HEK293 (cell line): ENCODE data around the gene CSNK1G1.

Experiments
- BCL6B ChIP-seq: fragments of 450-650 bp; formaldehyde crosslinking; IDR thresholded peaks from 2 replicates; pipeline ENCODE4 v1.5.1; 2017; ENCODE audit warnings: missing biosample characterization, missing genetic modification characterization
- KLF17 ChIP-seq: fragments of 450-650 bp; formaldehyde crosslinking; IDR thresholded peaks from 2 replicates; pipeline ENCODE4 v1.5.1; 2016; ENCODE audit warnings: missing biosample characterization, missing genetic modification characterization
- KLF8 ChIP-seq: fragments of 450-650 bp; formaldehyde crosslinking; IDR thresholded peaks from 2 replicates; pipeline ENCODE4 v1.5.1; 2016; ENCODE audit warnings: missing biosample characterization, missing genetic modification characterization
- PRDM10 ChIP-seq: fragments of 450-650 bp; formaldehyde crosslinking; IDR thresholded peaks from 2 replicates; pipeline ENCODE4 v1.5.1; 2016; ENCODE audit warnings: missing biosample characterization, missing genetic modification characterization
- PRDM6 ChIP-seq: fragments of 450-650 bp; formaldehyde crosslinking; IDR thresholded peaks from 2 replicates; pipeline ENCODE4 v1.5.1; 2017; ENCODE audit warnings: missing biosample characterization, missing genetic modification characterization
- ZBTB1 ChIP-seq: fragments of 450-650 bp; formaldehyde crosslinking; IDR thresholded peaks from 2 replicates; pipeline ENCODE4 v1.5.1; 2016; ENCODE audit warnings: missing biosample characterization, missing genetic modification characterization
- ZBTB10 ChIP-seq: fragments of 450-650 bp; formaldehyde crosslinking; IDR thresholded peaks from 2 replicates; pipeline ENCODE4 v1.5.1; 2016; ENCODE audit warnings: missing biosample characterization, missing genetic modification characterization
- ZBTB21 ChIP-seq: fragments of 450-650 bp; formaldehyde crosslinking; IDR thresholded peaks from 2 replicates; pipeline ENCODE4 v1.5.1; 2017; ENCODE audit warnings: missing biosample characterization, missing genetic modification characterization
- ZBTB48 ChIP-seq: fragments of 450-650 bp; formaldehyde crosslinking; IDR thresholded peaks from 2 replicates; pipeline ENCODE4 v1.5.1; 2016; ENCODE audit warnings: missing biosample characterization, missing genetic modification characterization
- ZBTB49 ChIP-seq: fragments of 450-650 bp; formaldehyde crosslinking; IDR thresholded peaks from 2 replicates; pipeline ENCODE4 v1.5.1; 2016; ENCODE audit warnings: missing biosample characterization, missing genetic modification characterization, low read depth
- ZFHX2 ChIP-seq: fragments of 450-650 bp; formaldehyde crosslinking; conservative IDR thresholded peaks from 2 replicates; pipeline ENCODE4 v1.5.1; 2016; ENCODE audit warnings: missing biosample characterization, missing genetic modification characterization
- ZFP69B ChIP-seq: fragments of 450-650 bp; formaldehyde crosslinking; IDR thresholded peaks from 2 replicates; pipeline ENCODE4 v1.5.1; 2016; ENCODE audit warnings: missing biosample characterization, missing genetic modification characterization
- ZNF140 ChIP-seq: fragments of 450-650 bp; formaldehyde crosslinking; IDR thresholded peaks from 2 replicates; pipeline ENCODE4 v1.5.1; 2016; ENCODE audit warnings: missing biosample characterization, missing genetic modification characterization
- ZNF146 ChIP-seq: fragments of 450-650 bp; formaldehyde crosslinking; IDR thresholded peaks from 2 replicates; pipeline ENCODE4 v1.5.1; 2016; ENCODE audit warnings: missing biosample characterization, missing genetic modification characterization
- ZNF184 ChIP-seq: fragments of 450-650 bp; IDR thresholded peaks from 2 replicates; pipeline ENCODE4 v1.5.1; 2018; ENCODE audit warnings: missing biosample characterization, mild to moderate bottlenecking, missing genetic modification characterization
- ZNF248 ChIP-seq: fragments of 450-650 bp; formaldehyde crosslinking; IDR thresholded peaks from 2 replicates; pipeline ENCODE4 v1.5.1; 2017; ENCODE audit warnings: missing biosample characterization, missing genetic modification characterization
- ZNF274 ChIP-seq, 2 experiments: fragments of 200-500 bp in 1 of 2; fragments of 450-650 bp in 1 of 2; sonication (Bioruptor generic) in 1 of 2; formaldehyde crosslinking in 1 of 2; IDR thresholded peaks; 2 replicates each; pipeline versions ENCODE4 v1.5.1 to v1.6.1; 2014 to 2016; ENCODE audit warnings: borderline replicate concordance in 1 of 2, inconsistent platforms in 1 of 2, low read length in 1 of 2, missing biosample characterization in 1 of 2, missing genetic modification characterization in 1 of 2
- ZNF302 ChIP-seq: fragments of 450-650 bp; formaldehyde crosslinking; IDR thresholded peaks from 2 replicates; pipeline ENCODE4 v1.5.1; 2016; ENCODE audit warnings: missing biosample characterization, missing genetic modification characterization, low read depth
- ZNF423 ChIP-seq: fragments of 450-650 bp; formaldehyde crosslinking; IDR thresholded peaks from 2 replicates; pipeline ENCODE4 v1.5.1; 2016; ENCODE audit warnings: missing biosample characterization, missing genetic modification characterization
- ZNF488 ChIP-seq: fragments of 450-650 bp; formaldehyde crosslinking; IDR thresholded peaks from 2 replicates; pipeline ENCODE4 v1.5.1; 2016; ENCODE audit warnings: missing biosample characterization, missing genetic modification characterization
- ZNF558 ChIP-seq: fragments of 450-650 bp; formaldehyde crosslinking; IDR thresholded peaks from 2 replicates; pipeline ENCODE4 v1.5.1; 2016; ENCODE audit warnings: missing biosample characterization, missing genetic modification characterization
- ZNF571 ChIP-seq: fragments of 450-650 bp; formaldehyde crosslinking; IDR thresholded peaks from 2 replicates; pipeline ENCODE4 v1.5.0; 2017; ENCODE audit warnings: missing biosample characterization, missing genetic modification characterization
- ZNF701 ChIP-seq: fragments of 450-650 bp; formaldehyde crosslinking; IDR thresholded peaks from 2 replicates; pipeline ENCODE4 v1.5.1; 2016; ENCODE audit warnings: missing biosample characterization, missing genetic modification characterization
- ZNF843 ChIP-seq: fragments of 450-650 bp; formaldehyde crosslinking; IDR thresholded peaks from 2 replicates; pipeline ENCODE4 v1.5.1; 2016; ENCODE audit warnings: missing biosample characterization, missing genetic modification characterization
- ZSCAN16 ChIP-seq: fragments of 450-650 bp; formaldehyde crosslinking; IDR thresholded peaks from 2 replicates; pipeline ENCODE4 v1.5.1; 2016; ENCODE audit warnings: missing biosample characterization, missing genetic modification characterization

Gene CSNK1G1

GRCh38 chr15:64246364-64247189, 109.4 kb downstream of the CSNK1G1 start (continued):
- TF ChIP-seq PRDM6 (tag by site-specific recombination) (no peak; the same call in 1 of the 2 replicates), BCL6B (tag by site-specific recombination) (no peak), ZNF248 (tag by site-specific recombination) (no peak), ZNF140 (no peak), PRDM10 (tag by site-specific recombination) (peak; percentile 94), ZBTB48 (tag by site-specific recombination) (no peak), ZNF571 (tag by site-specific recombination) (no peak), ZBTB10 (no peak), ZBTB21 (tag by site-specific recombination) (peak; percentile 72), ZNF843 (tag by site-specific recombination) (no peak), ZFHX2 (tag by site-specific recombination) (peak; percentile 76), ZFP69B (tag by site-specific recombination) (no peak), ZNF488 (tag by site-specific recombination) (no peak), KLF17 (tag by site-specific recombination) (peak; percentile 73), ZNF274 (IDR thresholded peaks at IDR 0.05; ENCODE audit: low read length) (no peak), ZNF274 (tag by site-specific recombination; IDR thresholded peaks at IDR 0.05; ENCODE audit: borderline replicate concordance) (no peak), ZSCAN16 (tag by site-specific recombination) (no peak), ZBTB49 (tag by site-specific recombination) (no peak), ZBTB1 (tag by site-specific recombination) (no peak), ZNF558 (peak; percentile 29; the same call in 1 of the 2 replicates), ZNF146 (tag by site-specific recombination) (no peak), ZNF184 (0 out of 2 replicates have a peak, but pooled peaks have one; percentile 24), ZNF302 (no peak), ZNF423 (tag by site-specific recombination) (no peak), ZNF701 (tag by site-specific recombination) (no peak), KLF8 (peak; percentile 77)
